Activated CD8-positive, alpha-beta memory T cell treated with anti-CD3 and anti-CD28 coated beads, Interleukin-2, amount 50 U/mL, for 4 hours (primary cell): ENCODE data around the gene DUS3L.
"Not testable (repeated sequence)": the region's sequence is repeated elsewhere in the genome, so short reads cannot be mapped to it uniquely, and the experiment has no call there.

Experiments used
- DNase-seq: peaks from one replicate; pipeline ENCODE4 v3.0.0-alpha.2; 2020

DUS3L gene

GRCh38 chr19:5767949-5768348 lies 23.0 kb downstream of the DUS3L start:
- DNase-seq = no peak

DNA sequence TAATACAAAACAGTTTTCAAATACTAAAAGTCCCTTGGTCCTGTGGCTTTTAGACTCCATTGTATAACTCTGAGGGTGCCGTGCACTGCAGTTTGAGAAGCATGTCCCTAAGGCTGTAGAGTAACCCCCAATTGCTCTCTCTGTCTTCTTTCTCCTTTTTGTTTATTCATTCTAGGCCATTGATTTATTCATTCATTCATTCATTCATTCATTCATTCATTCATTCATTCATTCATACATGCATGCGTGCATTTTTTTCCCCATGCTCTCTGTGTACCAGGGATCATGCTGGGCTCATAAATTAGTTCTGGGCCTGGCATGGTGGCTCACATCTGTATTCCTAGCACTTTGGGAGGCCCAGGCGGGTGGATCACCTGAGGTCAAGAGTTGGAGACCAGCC lies 25.7 kb downstream of the DUS3L start:
- DNase-seq = no peak

GRCh38 chr19:5762608-5763217 lies 28.2 kb downstream of the DUS3L start:
- DNase-seq = no peak

GRCh38 chr19:5753743-5754142 lies 37.2 kb downstream of the DUS3L start:
- DNase-seq = no peak

DNA sequence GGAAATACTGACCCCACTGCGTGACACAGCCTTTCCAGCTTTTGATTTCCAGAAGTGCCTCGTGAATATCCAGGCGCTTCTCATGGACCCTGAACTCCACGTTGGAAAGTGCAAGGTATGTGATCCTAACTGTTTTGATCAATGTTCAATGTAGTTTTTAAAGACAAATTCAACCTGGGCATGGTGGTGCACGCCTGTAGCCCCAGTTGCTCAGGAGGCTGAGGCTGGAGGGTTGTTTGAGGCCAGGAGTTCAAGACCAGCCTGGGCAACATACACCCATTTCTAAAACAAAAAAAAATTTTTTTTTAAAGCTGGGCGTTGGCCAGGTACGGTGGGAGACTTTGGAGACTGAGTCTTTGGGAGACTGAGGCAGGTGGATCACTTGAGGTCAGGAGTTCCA lies 39.3 kb downstream of the DUS3L start:
- DNase-seq = no peak

GRCh38 chr19:5749505-5749904 lies 41.5 kb downstream of the DUS3L start:
- DNase-seq = no peak

DNA sequence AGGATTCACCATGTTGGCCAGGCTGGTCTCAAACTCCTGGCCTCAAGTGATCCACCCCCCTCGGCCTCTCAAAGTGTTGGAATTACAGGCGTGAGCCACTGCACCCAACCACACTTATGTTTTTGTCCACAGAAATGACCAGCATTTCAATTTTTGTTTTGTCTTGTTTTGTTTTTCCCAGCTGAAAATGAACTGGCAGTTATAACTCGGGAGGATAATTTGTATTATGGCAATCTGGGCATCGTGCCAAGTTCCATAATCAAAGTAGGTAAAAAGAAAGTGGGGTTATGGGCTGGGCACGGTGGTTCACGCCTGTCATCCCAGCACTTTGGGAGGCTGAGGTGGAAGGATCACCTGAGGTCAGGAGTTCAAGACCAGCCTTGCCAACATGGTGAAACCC lies 42.0 kb downstream of the DUS3L start:
- not testable (repeated sequence) for DNase-seq

DNA sequence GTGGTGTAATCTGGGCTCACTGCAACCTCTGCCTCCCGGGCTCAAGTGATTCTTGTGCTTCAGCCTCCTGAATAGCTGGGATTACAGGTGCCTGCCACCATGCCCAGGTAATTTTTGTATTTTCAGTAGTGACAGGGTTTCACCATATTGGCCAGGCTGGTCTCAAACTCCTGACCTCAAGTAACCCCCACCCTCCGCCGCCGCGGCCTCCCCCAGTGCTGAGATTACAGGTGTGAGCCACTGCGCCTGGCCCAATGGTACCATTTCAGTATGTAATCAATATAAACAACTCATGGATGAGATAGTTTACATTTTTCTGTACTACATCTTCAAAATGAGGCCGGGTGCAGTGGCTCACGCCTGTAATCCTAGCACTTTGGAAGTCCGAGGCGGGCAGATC lies 46.0 kb downstream of the DUS3L start:
- DNase-seq = not testable (repeated sequence)

GRCh38 chr19:5743630-5744029 lies 47.3 kb downstream of the DUS3L start:
- no peak for DNase-seq

- DNase-seq = no peak
These were observed 48.9 kb downstream of the DUS3L start for GRCh38 chr19:5742051-5742450.

DNA sequence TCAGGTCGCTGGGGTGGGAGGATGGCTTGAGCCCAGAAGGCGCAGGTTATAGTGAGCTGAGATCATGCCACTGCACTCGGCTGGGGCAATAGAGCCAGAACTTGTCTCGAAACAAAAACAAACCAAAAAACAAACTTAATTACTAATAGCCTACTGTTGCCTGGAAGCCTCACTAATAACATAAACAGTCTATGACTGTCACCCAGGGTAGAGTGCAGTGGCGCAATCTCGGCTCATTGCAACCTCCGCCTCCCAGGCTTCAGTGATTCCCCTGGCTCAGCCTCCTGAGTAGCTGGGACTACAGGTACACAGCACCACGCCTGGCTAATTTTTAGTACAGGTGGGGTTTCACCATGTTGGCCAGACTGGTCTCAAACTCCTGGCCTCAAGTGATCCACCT lies 52.5 kb downstream of the DUS3L start:
- no peak for DNase-seq
